GM12864 (cell line): ENCODE measurements around the gene TBX1.
A peak's percentile ranks its signal among the peaks of the same experiment; 100 is the strongest.

ENCODE experiments used
- DNase-seq: peaks from one replicate; pipeline ENCODE4 v3.0.0-alpha.2; 2011; ENCODE audit warnings: low read depth
- H3K4me3 ChIP-seq: 2 replicates; pipeline ENCODE4 v1.5.1; 2011; ENCODE audit warnings: mild to moderate bottlenecking, low read depth, low read length, control low read depth
- TF ChIP-seq, protein P1 (sequence below): IDR thresholded peaks from 2 replicates; pipeline ENCODE4 v1.5.1; 2011; ENCODE audit warnings: low read depth, mild to moderate bottlenecking, moderate library complexity, low read length, control low read depth, inconsistent platforms; ENCODE audit errors: missing control alignments

The TBX1 gene

DNA sequence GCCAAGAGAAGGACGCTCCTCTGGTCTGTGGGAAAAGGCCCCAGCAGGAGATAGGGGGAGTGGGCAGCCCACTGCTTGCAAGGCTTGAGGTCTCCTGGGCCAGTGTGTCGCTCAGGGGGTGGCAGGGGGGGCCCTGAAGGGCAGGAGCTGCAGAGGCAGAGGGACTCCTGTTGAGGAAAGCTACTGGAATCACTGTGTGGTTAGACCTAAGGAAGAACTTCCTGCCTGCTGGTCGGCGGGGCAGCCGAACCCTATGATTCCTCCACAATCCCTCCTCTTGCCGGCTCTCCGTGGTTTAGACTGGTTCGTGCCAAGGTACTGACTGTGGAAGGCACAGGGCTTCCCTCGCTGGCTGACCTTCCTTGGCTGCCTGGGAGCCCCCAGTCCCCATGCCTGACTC is 31.1 kb upstream of the TBX1 start:
- H3K4me3 ChIP-seq: no peak overlapping the region
- no peak for DNase-seq
- TF ChIP-seq, protein P1, sequence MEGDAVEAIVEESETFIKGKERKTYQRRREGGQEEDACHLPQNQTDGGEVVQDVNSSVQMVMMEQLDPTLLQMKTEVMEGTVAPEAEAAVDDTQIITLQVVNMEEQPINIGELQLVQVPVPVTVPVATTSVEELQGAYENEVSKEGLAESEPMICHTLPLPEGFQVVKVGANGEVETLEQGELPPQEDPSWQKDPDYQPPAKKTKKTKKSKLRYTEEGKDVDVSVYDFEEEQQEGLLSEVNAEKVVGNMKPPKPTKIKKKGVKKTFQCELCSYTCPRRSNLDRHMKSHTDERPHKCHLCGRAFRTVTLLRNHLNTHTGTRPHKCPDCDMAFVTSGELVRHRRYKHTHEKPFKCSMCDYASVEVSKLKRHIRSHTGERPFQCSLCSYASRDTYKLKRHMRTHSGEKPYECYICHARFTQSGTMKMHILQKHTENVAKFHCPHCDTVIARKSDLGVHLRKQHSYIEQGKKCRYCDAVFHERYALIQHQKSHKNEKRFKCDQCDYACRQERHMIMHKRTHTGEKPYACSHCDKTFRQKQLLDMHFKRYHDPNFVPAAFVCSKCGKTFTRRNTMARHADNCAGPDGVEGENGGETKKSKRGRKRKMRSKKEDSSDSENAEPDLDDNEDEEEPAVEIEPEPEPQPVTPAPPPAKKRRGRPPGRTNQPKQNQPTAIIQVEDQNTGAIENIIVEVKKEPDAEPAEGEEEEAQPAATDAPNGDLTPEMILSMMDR: no peak

- DNase-seq: no peak
- TF ChIP-seq, protein P1: no peak
- H3K4me3 ChIP-seq: no peak overlapping the region
Measured at GRCh38 chr22:19730198-19730597, 30.4 kb upstream of the TBX1 start.

- TF ChIP-seq, protein P1: peak; percentile 91
- H3K4me3 ChIP-seq: peak overlapping the region; percentile 37
- DNase-seq: no peak
Measured at GRCh38 chr22:19730655-19731360, 29.8 kb upstream of the TBX1 start.

DNA sequence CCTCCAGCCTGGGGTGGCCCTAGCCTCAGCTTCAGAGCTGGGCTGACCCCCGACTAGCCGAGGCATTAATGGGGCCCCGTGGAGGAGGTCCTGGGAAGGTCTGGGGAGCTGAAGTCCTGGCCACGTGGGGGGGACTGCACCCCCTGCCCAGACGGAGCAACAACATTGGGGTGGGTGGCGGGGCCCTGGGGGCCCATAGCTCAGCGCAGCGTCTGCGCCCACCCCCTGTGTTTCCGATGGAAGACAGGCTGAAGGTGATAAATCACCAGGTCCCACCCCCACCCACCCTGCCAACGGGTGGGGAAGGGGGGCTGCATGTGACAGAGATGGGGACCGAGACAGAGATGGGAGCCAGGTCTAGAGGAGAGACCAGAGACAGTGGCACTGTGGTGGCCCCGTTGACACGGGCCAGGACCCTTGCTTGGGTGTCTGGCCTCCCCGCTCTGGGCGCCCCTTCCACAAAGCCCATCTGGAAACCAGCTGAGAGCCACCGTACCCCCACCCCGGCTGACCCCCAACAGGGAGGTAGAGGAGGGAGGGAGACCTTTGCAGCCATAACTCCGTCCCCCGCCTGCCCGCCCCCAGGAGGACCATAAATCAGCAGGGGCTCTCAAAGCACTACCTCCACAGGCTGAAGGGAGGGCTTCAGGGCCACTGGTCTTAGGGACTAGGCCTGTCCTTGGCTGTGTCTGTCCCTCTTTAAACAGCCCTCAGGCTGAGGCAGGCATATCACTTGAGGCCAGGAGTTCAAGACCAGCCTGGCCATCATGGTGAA is 29.0 kb upstream of the TBX1 start:
- no peak overlapping the region for H3K4me3 ChIP-seq
- DNase-seq: no peak
- TF ChIP-seq, protein P1: no peak

DNA sequence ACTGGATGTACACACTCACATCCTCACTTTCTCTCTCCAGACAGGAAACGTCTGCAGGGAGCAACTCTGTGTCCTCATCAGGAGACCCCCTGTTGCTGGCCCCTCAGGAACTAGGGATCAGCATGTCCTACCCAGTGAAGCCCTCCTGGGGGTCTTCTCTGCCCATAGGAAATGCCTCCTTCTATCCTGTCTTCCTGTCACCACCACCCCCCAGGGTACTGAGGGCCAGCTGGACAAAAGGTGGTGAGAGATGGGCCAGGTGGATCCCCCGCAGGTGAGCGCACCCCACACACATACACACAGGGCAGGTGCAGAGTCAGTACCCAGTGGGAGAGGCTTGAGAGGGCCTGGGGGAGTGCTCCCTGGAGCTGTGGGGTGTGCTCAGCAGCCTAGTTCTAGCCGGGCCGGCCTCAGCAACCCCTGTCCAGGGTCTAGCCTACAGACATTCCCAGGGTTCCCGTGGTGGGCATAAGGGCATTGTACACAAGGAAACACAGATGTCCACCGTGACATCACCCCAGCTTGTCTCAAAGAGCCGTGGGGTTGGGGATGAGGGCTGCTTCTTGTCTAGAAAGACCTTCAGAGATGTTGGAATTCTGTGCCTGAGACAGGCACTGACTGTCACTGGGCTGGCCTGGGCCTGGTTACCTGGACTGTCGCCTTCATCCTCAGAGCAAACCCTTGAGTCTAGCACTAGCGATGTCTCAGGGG is 28.0 kb upstream of the TBX1 start:
- H3K4me3 ChIP-seq: no peak overlapping the region
- TF ChIP-seq, protein P1: no peak
- no peak for DNase-seq

DNA sequence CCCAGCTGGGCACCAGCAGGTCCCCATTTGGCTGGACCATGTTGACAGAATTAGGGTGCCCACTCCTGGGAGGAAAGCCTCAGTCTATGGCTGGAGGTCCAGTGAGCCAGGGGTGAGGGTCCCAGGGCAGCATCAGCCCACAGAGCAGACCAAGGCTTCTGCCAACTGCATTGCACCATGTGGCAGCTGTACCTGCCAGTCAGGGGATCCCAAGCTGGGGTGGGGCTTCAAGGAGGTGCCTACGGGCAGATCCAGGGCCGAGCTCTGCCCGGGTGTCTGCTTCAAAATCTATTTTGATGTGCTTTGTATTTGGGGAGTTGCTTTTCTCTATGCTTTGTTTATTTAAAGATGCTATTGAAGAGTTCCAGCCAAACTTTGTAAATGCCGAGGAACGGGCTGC is 26.8 kb upstream of the TBX1 start:
- H3K4me3 ChIP-seq: no peak overlapping the region
- no peak for DNase-seq
- TF ChIP-seq, protein P1: no peak
